GM23248 (cell line): ENCODE data around the gene PPP2R5C. TPM values are rescaled to one million over a fixed set of nuclear protein-coding genes. Genes with fewer than 3 reads are reported as not detected.
"Not testable (repeated sequence)": the region's sequence is repeated elsewhere in the genome, so short reads cannot be mapped to it uniquely, and the experiment has no call there.

Source experiments
- DNase-seq: peaks from one replicate; pipeline ENCODE4 v3.0.0-alpha.2; 2015
- H2AFZ ChIP-seq: fragments of 200-600 bp; sonication (generic); 2 replicates; pipeline ENCODE4 v1.6.1; 2016; ENCODE audit warnings: antibody characterized with exemption
- H3F3A ChIP-seq: fragments of 200-600 bp; sonication (generic); 2 replicates; pipeline ENCODE4 v1.6.1; 2016; ENCODE audit warnings: mild to moderate bottlenecking, antibody characterized with exemption, mixed run types; ENCODE audit not compliant: insufficient read depth
- H3K27ac ChIP-seq: fragments of 200-600 bp; sonication (generic); 2 replicates; pipeline ENCODE4 v1.5.1; 2016; ENCODE audit warnings: mild to moderate bottlenecking
- H3K27me3 ChIP-seq: fragments of 200-600 bp; sonication (generic); replicated peaks from 2 replicates; pipeline ENCODE4 v1.6.1; 2016; ENCODE audit warnings: mild to moderate bottlenecking; ENCODE audit not compliant: insufficient read depth
- H3K36me3 ChIP-seq: fragments of 200-600 bp; sonication (generic); 2 replicates; pipeline ENCODE4 v1.6.1; 2016; ENCODE audit warnings: low read depth, mild to moderate bottlenecking
- H3K4me1 ChIP-seq: fragments of 200-600 bp; sonication (generic); 2 replicates; pipeline ENCODE4 v1.6.1; 2016; ENCODE audit warnings: mild to moderate bottlenecking; ENCODE audit not compliant: insufficient read depth
- H3K4me2 ChIP-seq: fragments of 200-600 bp; sonication (generic); one replicate; pipeline ENCODE4 v1.6.1; 2016; ENCODE audit warnings: mild to moderate bottlenecking; ENCODE audit not compliant: unreplicated experiment
- H3K4me3 ChIP-seq: fragments of 200-600 bp; sonication (generic); 2 replicates; pipeline ENCODE4 v1.5.1; 2016; ENCODE audit warnings: mild to moderate bottlenecking
- H3K79me2 ChIP-seq: fragments of 200-600 bp; sonication (generic); 2 replicates; pipeline ENCODE4 v1.6.1; 2016; ENCODE audit warnings: mild to moderate bottlenecking; ENCODE audit not compliant: insufficient read depth
- H3K9ac ChIP-seq: fragments of 200-600 bp; sonication (generic); 2 replicates; pipeline ENCODE4 v1.6.1; 2016; ENCODE audit warnings: mild to moderate bottlenecking
- H3K9me2 ChIP-seq: fragments of 200-600 bp; sonication (generic); 2 replicates; pipeline ENCODE4 v1.6.1; 2016; ENCODE audit warnings: mixed run types, mild to moderate bottlenecking, moderate library complexity; ENCODE audit not compliant: insufficient read depth
- H3K9me3 ChIP-seq: fragments of 200-600 bp; sonication (generic); one replicate; pipeline ENCODE4 v1.6.1; 2017; ENCODE audit warnings: low read depth
- H4K20me1 ChIP-seq: fragments of 200-600 bp; sonication (generic); 2 replicates; pipeline ENCODE4 v1.6.0; 2016; ENCODE audit not compliant: insufficient read depth
- EZH2 ChIP-seq: fragments of 200-600 bp; sonication (generic); IDR thresholded peaks from 2 replicates; pipeline ENCODE4 v1.6.1; 2018; ENCODE audit warnings: antibody characterized with exemption, mild to moderate bottlenecking; ENCODE audit not compliant: insufficient read depth, poor library complexity, severe bottlenecking
- EZH2phosphoT487 ChIP-seq: fragments of 200-600 bp; sonication (generic); IDR thresholded peaks from 2 replicates; pipeline ENCODE4 v1.6.1; 2018; ENCODE audit warnings: antibody characterized with exemption, moderate library complexity, mild to moderate bottlenecking, low read depth; ENCODE audit not compliant: insufficient read depth
- WGBS, 2 experiments: methylation state at CpG; one replicate each; pipeline ENCODE4 v1.1.6; 2015 to 2017; ENCODE audit warnings: low lambda C conversion rate in 2 of 2, low coverage in 1 of 2; ENCODE audit errors: missing lambda C conversion rate in 2 of 2; 5-methylcytosine and 5-hydroxymethylcytosine counted together
- in situ Hi-C: fragments of 300-500 bp; cut with MboI; formaldehyde crosslinking; loops from 2 replicates; pipeline ENCODE4 v1.15.0; 2020
- polyA plus RNA-seq: library from polyadenylated mRNA; unstranded; fragments of >200 nt; fragmentation: Nextera tagmentation; extraction: Ambion mirVana; gene quantifications from 2 replicates; pipeline ENCODE4 v1.2.1, GENCODE V29; 2016
- total RNA-seq: library from RNA; depleted of rRNA; stranded (reverse); fragments of >200 nt; shearing (Covaris generic); gene quantifications from 2 replicates; pipeline ENCODE4 v1.2.3, GENCODE V29; 2014

The PPP2R5C gene
- total and polyA plus RNA-seq, 2 experiments from 2014 or later = 76.3 to 77.9 TPM

DNA sequence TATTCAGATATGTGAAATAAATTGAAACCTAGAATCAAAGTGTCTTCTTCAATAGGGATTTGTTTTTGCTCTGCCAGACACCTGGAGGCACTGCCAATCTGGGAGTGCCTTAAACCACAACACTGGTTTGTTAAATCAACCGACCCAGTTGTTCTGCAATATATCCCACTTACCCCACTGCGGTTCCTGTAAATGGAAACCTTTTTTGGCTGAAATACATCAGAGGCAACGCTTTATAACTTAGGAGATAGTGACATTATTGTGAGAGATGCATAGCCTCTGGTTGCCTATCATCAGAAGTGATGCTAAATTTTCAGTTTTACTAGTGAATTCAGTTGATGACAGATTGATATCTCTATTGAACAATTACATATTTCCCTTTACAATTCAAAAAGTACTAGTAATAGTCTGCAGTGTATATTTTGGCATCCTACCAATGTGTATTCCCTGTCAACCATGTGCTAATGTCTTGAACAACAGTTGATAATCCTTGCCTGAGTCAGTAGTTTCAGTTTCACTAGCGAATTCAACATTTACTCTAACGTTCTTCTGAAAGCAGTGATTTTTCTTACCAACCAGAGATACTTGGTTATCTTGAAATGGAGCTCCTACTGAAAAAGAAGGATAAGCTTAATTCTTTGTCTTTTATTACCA, 30.5 kb downstream of the PPP2R5C start:
- Histone ChIP-seq H3K4me2 (peak overlapping the region; percentile 96), H3K27me3 (no peaks in the 10 kb centered on the region), H3K27ac (peak overlapping the region; percentile 72), H3F3A (peaks cover 10% of the 10 kb centered on the region; the same call in 1 of the 2 replicates), H3K79me2 (no peaks in the 10 kb centered on the region), H4K20me1 (no peaks in the 10 kb centered on the region), H3K36me3 (no peaks in the 10 kb centered on the region), H3K4me1 (0 out of 2 replicates have a peak, but pooled peaks cover 4% of the 10 kb centered on the region), H2AFZ (peak overlapping the region; percentile 89), H3K9me3 (no peaks in the 10 kb centered on the region), H3K9ac (peak overlapping the region; percentile 85), H3K9me2 (no peaks in the 10 kb centered on the region), H3K4me3 (peak overlapping the region; percentile 75)
- no peak for TF ChIP-seq EZH2phosphoT487
- no peak for TF ChIP-seq EZH2
- WGBS, 2 experiments = 31 to 32% methylated on average over 5 of the region's 5 CpGs
- peak; percentile 76 for DNase-seq
- in situ Hi-C loops = no loop called here

DNA sequence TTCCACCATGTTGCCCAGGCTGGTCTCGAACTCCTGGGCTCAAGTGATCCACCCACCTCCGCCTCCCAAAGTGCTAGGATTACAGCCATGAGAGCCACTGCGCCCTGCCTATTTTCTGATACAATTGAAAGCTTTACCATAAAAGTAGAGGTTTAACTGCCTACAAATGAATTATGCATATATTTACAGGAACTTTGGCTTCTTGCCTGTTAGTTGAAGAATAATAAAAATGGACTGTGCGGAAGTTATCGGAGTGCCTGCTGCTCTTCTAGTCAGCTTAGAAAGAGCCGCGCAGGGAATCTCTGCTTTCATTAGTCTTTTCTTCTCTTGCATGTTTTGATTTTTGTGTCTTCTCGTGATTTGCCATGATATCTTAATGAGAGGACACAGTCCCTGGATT, 34.5 kb downstream of the PPP2R5C start:
- TF ChIP-seq EZH2phosphoT487 = no peak
- no peak for TF ChIP-seq EZH2
- no peak overlapping the region for H2AFZ ChIP-seq
- in situ Hi-C loops = no loop called here

DNA sequence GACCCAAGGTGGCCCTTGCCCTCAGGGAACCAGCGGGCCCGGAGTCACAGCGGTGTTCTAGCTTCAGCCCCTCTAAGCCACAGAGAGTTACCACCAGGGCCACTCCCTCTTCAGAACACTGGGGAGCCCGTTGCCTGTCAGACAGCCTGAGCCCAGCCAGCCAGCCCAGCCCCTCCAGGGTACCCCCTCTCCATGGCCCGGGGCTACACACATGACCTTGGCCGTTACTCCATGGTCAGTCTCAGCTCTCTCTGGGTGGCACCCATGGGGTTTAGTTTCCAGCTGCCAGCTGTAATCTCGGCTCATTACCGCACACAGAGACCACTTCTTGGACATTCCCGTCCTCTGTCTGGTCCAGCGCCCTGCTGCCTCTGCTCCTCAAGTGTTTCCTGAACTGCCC, 35.0 kb downstream of the PPP2R5C start:
- no peak overlapping the region for H2AFZ ChIP-seq
- no peak for DNase-seq
- H3K79me2 ChIP-seq = no peaks in the 10 kb centered on the region
- peaks cover 10% of the 10 kb centered on the region; the same call in 1 of the 2 replicates for H3F3A ChIP-seq
- H3K9me2 ChIP-seq = no peaks in the 10 kb centered on the region
- H3K4me2 ChIP-seq = no peak overlapping the region
- no peaks in the 10 kb centered on the region for H3K4me1 ChIP-seq
- WGBS, 2 experiments = 84 to 87% methylated on average over 10 of the region's 10 CpGs
- no peak overlapping the region for H3K4me3 ChIP-seq
- in situ Hi-C loops = no loop called here
- H3K9ac ChIP-seq = no peak overlapping the region
- H3K36me3 ChIP-seq = no peaks in the 10 kb centered on the region
- no peaks in the 10 kb centered on the region for H3K9me3 ChIP-seq
- H3K27ac ChIP-seq = no peak overlapping the region
- H3K27me3 ChIP-seq = no peaks in the 10 kb centered on the region
- TF ChIP-seq EZH2 (no peak), EZH2phosphoT487 (no peak)
- H4K20me1 ChIP-seq = no peaks in the 10 kb centered on the region

More for the DNA sequence above, 34.5 kb downstream of the PPP2R5C start:
- 92 to 96% methylated on average over 8 of the region's 8 CpGs for WGBS, 2 experiments
- no peak overlapping the region for H3K27ac ChIP-seq
- no peaks in the 10 kb centered on the region for H3K27me3 ChIP-seq
- H3K9me3 ChIP-seq = no peaks in the 10 kb centered on the region
- no peak overlapping the region for H3K9ac ChIP-seq
- no peaks in the 10 kb centered on the region for H3K36me3 ChIP-seq
- no peaks in the 10 kb centered on the region for H3K79me2 ChIP-seq
- H3K9me2 ChIP-seq = no peaks in the 10 kb centered on the region
- H4K20me1 ChIP-seq = no peaks in the 10 kb centered on the region
- no peaks in the 10 kb centered on the region for H3K4me1 ChIP-seq
- DNase-seq = no peak
- no peak overlapping the region for H3K4me3 ChIP-seq
- no peak overlapping the region for H3K4me2 ChIP-seq
- peaks cover 10% of the 10 kb centered on the region; the same call in 1 of the 2 replicates for H3F3A ChIP-seq

DNA sequence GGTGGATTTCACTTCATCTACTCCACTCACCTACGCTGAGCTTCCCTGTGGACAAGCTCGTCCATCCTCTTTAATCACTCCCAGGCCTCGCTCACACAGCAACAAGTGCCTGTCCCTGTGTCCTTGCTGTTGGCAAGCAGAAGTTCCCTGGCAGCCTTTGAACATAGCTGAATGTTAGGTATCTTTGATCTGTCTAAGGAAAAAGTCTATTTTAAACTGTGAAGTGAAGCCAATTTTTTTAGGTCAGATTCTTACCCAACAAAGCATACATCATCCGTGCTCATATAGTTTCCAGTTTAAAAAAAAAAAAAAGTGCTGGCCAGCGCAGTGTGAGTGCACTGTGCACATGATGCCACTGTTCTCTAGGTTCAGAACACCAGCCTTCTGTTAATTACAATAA, 36.3 kb downstream of the PPP2R5C start:
- no peak overlapping the region for H3K27ac ChIP-seq
- H3K4me2 ChIP-seq = no peak overlapping the region
- no peaks in the 10 kb centered on the region for H3K27me3 ChIP-seq
- no peak for DNase-seq
- TF ChIP-seq EZH2phosphoT487 (no peak), EZH2 (no peak)
- H3K36me3 ChIP-seq = no peaks in the 10 kb centered on the region
- in situ Hi-C loops = no loop called here
- no peaks in the 10 kb centered on the region for H4K20me1 ChIP-seq
- no peaks in the 10 kb centered on the region for H3F3A ChIP-seq
- H3K4me3 ChIP-seq = no peak overlapping the region
- H3K9ac ChIP-seq = no peak overlapping the region
- no peaks in the 10 kb centered on the region for H3K79me2 ChIP-seq
- no peaks in the 10 kb centered on the region for H3K9me3 ChIP-seq
- H3K9me2 ChIP-seq = no peaks in the 10 kb centered on the region
- 85 to 90% methylated on average over 5 of the region's 5 CpGs for WGBS, 2 experiments
- H2AFZ ChIP-seq = no peak overlapping the region
- H3K4me1 ChIP-seq = no peaks in the 10 kb centered on the region

DNA sequence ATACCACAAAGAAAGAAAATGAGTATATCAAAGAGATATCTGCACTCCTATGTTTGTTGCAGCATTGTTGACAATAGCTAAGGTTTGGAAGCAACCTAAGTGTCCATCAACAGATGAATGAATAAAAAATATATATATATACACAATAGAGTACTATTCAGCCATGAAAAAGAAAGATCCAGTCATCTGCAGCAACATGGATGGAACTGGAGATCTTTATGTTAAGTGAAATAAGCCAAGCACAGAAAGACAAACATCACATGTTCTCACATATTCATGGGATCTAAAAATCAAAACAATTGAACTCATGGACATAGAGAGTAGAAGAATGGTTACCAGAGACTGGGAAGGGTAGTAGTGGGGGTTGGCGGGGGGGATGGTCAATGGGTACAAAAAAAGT, 42.9 kb downstream of the PPP2R5C start:
- H4K20me1 ChIP-seq, H3K9me3 ChIP-seq, H3F3A ChIP-seq, H3K4me2 ChIP-seq, H3K9ac ChIP-seq, H3K79me2 ChIP-seq, H3K27me3 ChIP-seq, in situ Hi-C loops, H3K9me2 ChIP-seq, H3K27ac ChIP-seq, DNase-seq, H3K4me1 ChIP-seq, H3K4me3 ChIP-seq, H2AFZ ChIP-seq, H3K36me3 ChIP-seq: not testable (repeated sequence)
- 82 to 88% methylated on average over 1 of the region's 1 CpG for WGBS, 2 experiments

DNA sequence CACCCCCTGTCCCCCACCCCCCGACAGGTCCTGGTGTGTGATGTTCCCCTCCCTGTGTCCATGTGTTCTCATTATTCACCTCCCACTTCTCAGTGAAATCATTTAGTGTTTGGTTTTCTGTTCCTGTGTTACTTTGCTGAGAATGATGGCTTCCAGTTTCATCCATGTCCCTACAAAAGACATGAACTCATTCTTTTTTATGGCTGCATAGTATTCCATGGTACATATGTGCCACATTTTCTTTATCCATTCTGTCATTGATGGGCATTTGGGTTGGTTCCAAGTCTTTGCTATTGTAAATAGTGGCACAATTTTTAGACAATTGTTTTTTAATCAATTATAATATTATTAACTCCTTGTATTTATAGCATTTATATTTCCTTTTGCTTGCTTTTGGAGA, 44.7 kb downstream of the PPP2R5C start:
- H3K4me2 ChIP-seq, H3K27ac ChIP-seq, H2AFZ ChIP-seq, H3K4me3 ChIP-seq, H3K9me2 ChIP-seq, H4K20me1 ChIP-seq, H3K9ac ChIP-seq, H3K4me1 ChIP-seq, H3K36me3 ChIP-seq, H3K27me3 ChIP-seq, in situ Hi-C loops, H3K79me2 ChIP-seq, DNase-seq, H3K9me3 ChIP-seq: not testable (repeated sequence)
- 82 to 100% methylated on average over 1 of the region's 1 CpG for WGBS, 2 experiments
- peaks cover 20% of the 10 kb centered on the region for H3F3A ChIP-seq
